Suprapubic skin (tissue), 4 donors: ENCODE results near the gene TP53AIP1. TPM values are rescaled to one million over a fixed set of nuclear protein-coding genes. Genes with fewer than 3 reads are reported as not detected.

Experiments
- DNase-seq, 2 donors: peaks; one replicate each; pipeline ENCODE4 v3.0.0-alpha.2; 2019; ENCODE audit warnings: low spot score in 2 of 2
- H3K27ac ChIP-seq: fragments of 200-600 bp; sonication (generic); one replicate; pipeline ENCODE4 v1.5.1; 2019
- H3K27me3 ChIP-seq: fragments of 200-600 bp; sonication (generic); one replicate; pipeline ENCODE4 v1.5.1; 2019
- H3K36me3 ChIP-seq: fragments of 200-600 bp; sonication (generic); one replicate; pipeline ENCODE4 v1.5.1; 2019
- H3K4me1 ChIP-seq: fragments of 200-600 bp; sonication (generic); one replicate; pipeline ENCODE4 v1.5.1; 2019
- H3K4me3 ChIP-seq: fragments of 200-600 bp; sonication (generic); one replicate; pipeline ENCODE4 v1.5.1; 2019; ENCODE audit warnings: mild to moderate bottlenecking
- H3K9me3 ChIP-seq: fragments of 200-600 bp; sonication (generic); one replicate; pipeline ENCODE4 v1.5.1; 2019
- CTCF ChIP-seq, 2 donors: fragments of 200-600 bp in 1 of 2; fragments of 450-650 bp in 1 of 2; sonication (generic) in 1 of 2; IDR thresholded peaks; one replicate each; pipeline ENCODE4 v1.5.1; 2016 to 2019; ENCODE audit warnings: antibody characterized with exemption in 2 of 2, mild to moderate bottlenecking in 1 of 2, moderate library complexity in 1 of 2
- EP300 ChIP-seq: sonication (generic); formaldehyde crosslinking; IDR thresholded peaks from one replicate; pipeline ENCODE4 v1.6.1; 2017; ENCODE audit warnings: antibody characterized with exemption
- POLR2A ChIP-seq, 2 donors: fragments of 450-650 bp; IDR thresholded peaks; one replicate each; pipeline ENCODE4 v1.6.1; 2017; ENCODE audit warnings: antibody characterized with exemption in 2 of 2, mild to moderate bottlenecking in 2 of 2, moderate library complexity in 2 of 2
- POLR2AphosphoS5 ChIP-seq, 3 donors: sonication (generic); formaldehyde crosslinking; IDR thresholded peaks; one replicate each; pipeline ENCODE4 v1.6.1; 2017; ENCODE audit warnings: antibody characterized with exemption in 3 of 3
- WGBS: methylation state at CpG from one replicate; pipeline ENCODE4 v1.1.5; 2018; 5-methylcytosine and 5-hydroxymethylcytosine counted together
- total RNA-seq, 4 donors: library from RNA; depleted of rRNA; stranded (reverse); fragments of >200 nt; gene quantifications; one replicate each; pipeline ENCODE4 v1.1.0, GENCODE V29; 2016

Gene TP53AIP1
- total RNA-seq, 4 donors from 2014 or later = 19.2 to 32.9 (median 21.0) TPM

- TF ChIP-seq CTCF (IDR thresholded peaks at IDR 0.05) (no peak), POLR2AphosphoS5 (IDR thresholded peaks at IDR 0.05) (no peak), POLR2A (IDR thresholded peaks at IDR 0.05) (no peak), EP300 (no peak)
- H3K9me3 ChIP-seq = no peaks in the 10 kb centered on the region
- H3K27ac ChIP-seq = peak overlapping the region; percentile 77
- peaks cover 40% of the 10 kb centered on the region for H3K4me1 ChIP-seq
- no peak for DNase-seq
- H3K36me3 ChIP-seq = no peaks in the 10 kb centered on the region
- no peak overlapping the region for H3K4me3 ChIP-seq
- WGBS = 87% methylated on average over 14 of the region's 14 CpGs
- H3K27me3 ChIP-seq = no peaks in the 10 kb centered on the region
Observed at GRCh38 chr11:128904303-128904655, 38.4 kb downstream of the TP53AIP1 start.

GRCh38 chr11:128903248-128904061 is 39.2 kb downstream of the TP53AIP1 start:
- H3K27ac ChIP-seq = no peak overlapping the region

DNA sequence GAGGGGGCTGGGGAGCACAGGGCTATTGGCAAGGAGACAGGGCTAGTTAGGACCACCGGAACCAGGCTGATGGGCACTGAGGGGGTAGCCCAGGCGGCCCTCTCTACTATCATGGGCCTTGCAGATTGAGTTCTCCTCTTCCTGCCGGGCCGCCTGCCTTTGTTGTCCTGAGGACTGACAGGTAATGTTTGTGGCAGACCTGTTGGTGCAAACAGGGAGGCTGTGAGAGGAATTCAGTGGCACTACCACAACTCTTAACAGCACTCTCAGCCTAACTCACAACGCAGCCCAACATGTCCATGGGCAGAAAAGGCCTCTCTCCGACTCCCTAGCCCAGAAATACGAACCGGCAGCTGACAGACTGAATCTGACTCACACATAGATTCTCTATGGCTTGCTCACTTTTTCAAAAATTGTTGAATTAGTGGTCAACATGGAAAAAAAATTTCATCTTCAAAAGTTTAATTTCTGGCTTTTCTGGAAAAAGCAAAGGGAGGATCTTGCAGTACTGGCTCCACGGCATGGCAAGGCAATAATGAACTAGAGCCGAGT is 40.1 kb downstream of the TP53AIP1 start:
- Histone ChIP-seq H3K36me3 (no peaks in the 10 kb centered on the region), H3K4me1 (peaks cover 30% of the 10 kb centered on the region), H3K4me3 (no peak overlapping the region), H3K9me3 (no peaks in the 10 kb centered on the region), H3K27me3 (no peaks in the 10 kb centered on the region), H3K27ac (no peak overlapping the region)
- TF ChIP-seq EP300 (no peak), POLR2AphosphoS5 (IDR thresholded peaks at IDR 0.05) (no peak), CTCF (IDR thresholded peaks at IDR 0.05) (no peak), POLR2A (IDR thresholded peaks at IDR 0.05) (no peak)
- WGBS = 87% methylated on average over 9 of the region's 10 CpGs
- DNase-seq = no peak

More at GRCh38 chr11:128903248-128904061, 39.2 kb downstream of the TP53AIP1 start:
- no peak overlapping the region for H3K4me3 ChIP-seq
- peaks cover 32% of the 10 kb centered on the region for H3K4me1 ChIP-seq
- 71% methylated on average over 14 of the region's 17 CpGs for WGBS
- TF ChIP-seq EP300 (no peak), CTCF (IDR thresholded peaks at IDR 0.05) (no peak), POLR2AphosphoS5 (IDR thresholded peaks at IDR 0.05) (no peak), POLR2A (IDR thresholded peaks at IDR 0.05) (no peak)
- DNase-seq = no peak
- H3K36me3 ChIP-seq = no peaks in the 10 kb centered on the region
- H3K9me3 ChIP-seq = no peaks in the 10 kb centered on the region
- H3K27me3 ChIP-seq = no peaks in the 10 kb centered on the region

DNA sequence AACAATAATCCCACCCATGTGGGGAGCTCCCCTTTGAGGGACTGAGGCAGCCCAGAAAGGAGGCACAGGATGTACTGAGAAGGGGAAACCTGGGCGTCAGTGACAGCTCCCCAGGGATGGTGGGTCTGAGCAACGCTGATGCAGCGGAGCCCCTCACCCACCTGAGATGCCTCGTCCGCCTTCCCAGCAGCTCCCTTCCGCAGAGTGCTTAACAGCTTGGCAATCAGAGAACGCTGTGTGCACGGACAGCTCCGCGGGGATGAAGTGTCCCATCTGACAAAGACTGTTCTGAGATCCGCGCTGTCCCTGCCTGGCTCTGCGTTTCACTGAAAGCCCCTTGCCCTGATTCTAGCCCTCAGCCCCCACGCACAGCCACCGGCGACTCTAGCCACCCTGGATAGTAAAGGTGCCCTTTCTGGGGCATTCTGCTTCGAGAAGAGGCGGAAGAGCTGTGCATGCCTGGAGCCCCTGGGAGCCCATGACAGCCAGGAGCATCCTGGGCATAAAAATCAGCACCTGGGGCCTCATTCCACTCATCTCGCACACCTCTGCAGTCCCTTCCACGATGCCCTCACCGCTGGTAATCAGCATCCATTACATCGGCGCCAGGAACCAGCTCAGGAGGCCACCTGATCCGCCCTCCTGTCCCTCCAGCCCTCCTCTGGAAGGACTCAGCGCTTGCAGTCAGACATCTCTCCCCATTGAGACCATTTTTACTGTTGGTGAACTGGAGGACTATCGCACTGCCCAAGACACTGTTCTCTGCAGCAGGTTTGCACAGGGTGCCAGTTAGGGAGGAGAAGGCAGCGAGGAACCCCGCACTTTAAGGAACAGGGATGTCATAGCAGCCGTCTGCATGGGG is 40.8 kb downstream of the TP53AIP1 start:
- Histone ChIP-seq H3K36me3 (no peaks in the 10 kb centered on the region), H3K9me3 (no peaks in the 10 kb centered on the region), H3K27me3 (no peaks in the 10 kb centered on the region), H3K4me1 (peaks cover 30% of the 10 kb centered on the region), H3K4me3 (no peak overlapping the region), H3K27ac (no peak overlapping the region)
- TF ChIP-seq POLR2A (IDR thresholded peaks at IDR 0.05) = no peak
- TF ChIP-seq CTCF (IDR thresholded peaks at IDR 0.05) = no peak
- no peak for TF ChIP-seq EP300
- TF ChIP-seq POLR2AphosphoS5 (IDR thresholded peaks at IDR 0.05) = no peak
- no peak for DNase-seq
- 92% methylated on average over 16 of the region's 29 CpGs for WGBS

- H3K36me3 ChIP-seq = no peaks in the 10 kb centered on the region
- no peak for TF ChIP-seq CTCF (IDR thresholded peaks at IDR 0.05)
- no peak for TF ChIP-seq EP300
- no peak for TF ChIP-seq POLR2AphosphoS5 (IDR thresholded peaks at IDR 0.05)
- no peak for TF ChIP-seq POLR2A (IDR thresholded peaks at IDR 0.05)
- WGBS = 47% methylated on average over 4 of the region's 4 CpGs
- H3K4me1 ChIP-seq = peaks cover 18% of the 10 kb centered on the region
- no peaks in the 10 kb centered on the region for H3K27me3 ChIP-seq
- no peak overlapping the region for H3K27ac ChIP-seq
- H3K4me3 ChIP-seq = no peak overlapping the region
- H3K9me3 ChIP-seq = no peaks in the 10 kb centered on the region
- no peak for DNase-seq
Observed at GRCh38 chr11:128900468-128900867, 42.2 kb downstream of the TP53AIP1 start.
